Measurements from ENCODE around the gene LEF1. TPM values are rescaled to one million over a fixed set of nuclear protein-coding genes. Genes with fewer than 3 reads are reported as not detected.
A peak's percentile ranks its signal among the peaks of the same experiment; 100 is the strongest.

LEF1 gene
- total and polyA plus RNA-seq, 2 donors (not counting 1 experiment from before 2014, with no cell fraction given): 2.4 to 5.1 TPM

DNA sequence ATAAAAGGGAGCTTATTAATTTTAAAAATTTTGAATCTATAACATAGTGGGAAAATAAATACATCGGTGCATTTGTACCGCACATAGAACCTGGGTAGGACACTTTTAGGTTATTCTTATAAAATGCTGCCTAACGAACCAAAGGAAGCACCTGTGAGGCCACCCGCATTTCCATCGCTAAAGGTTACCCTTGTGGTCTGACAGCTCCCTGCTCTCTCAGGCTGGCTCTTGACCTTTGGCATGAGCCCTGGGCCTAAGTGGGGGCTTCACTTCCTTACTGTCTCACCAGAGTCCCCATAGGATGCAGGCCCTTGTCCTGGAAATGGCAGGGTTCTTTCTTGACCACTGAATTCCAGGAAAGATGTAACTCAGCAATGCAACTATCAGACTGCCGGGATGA, 133.0 kb downstream of the LEF1 start:
- ATAC-seq (ENCODE audit: low read depth) (no peak), DNase-seq (no peak)
- Histone ChIP-seq H3K9ac (ENCODE audit: low read length) (no peak overlapping the region), H3K9me3 (ENCODE audit: control extremely low read depth in 1 of 3, control insufficient read depth in 2 of 3, insufficient read depth in 1 of 3, low read length in 2 of 3) (no peaks in the 10 kb centered on the region), H3K4me1 (ENCODE audit: control insufficient read depth in 2 of 2, insufficient read depth in 2 of 2, low read length in 2 of 2) (peaks cover 0 to 13% of the 10 kb centered on the region in 2 donors), H3K4me3 (ENCODE audit: control extremely low read depth in 1 of 5, extremely low read depth in 1 of 5, insufficient read depth in 1 of 5, low read depth in 2 of 5, low read length in 4 of 5) (no peak overlapping the region), H3K36me3 (replicated peaks in 1 of 2; ENCODE audit: control extremely low read depth in 1 of 2, control insufficient read depth in 1 of 2, extremely low read depth in 1 of 2, insufficient read depth in 2 of 2, low read length in 1 of 2) (peaks cover 1 to 20% of the 10 kb centered on the region in 2 experiments), H3K27me3 (replicated peaks in 1 of 4; ENCODE audit: control extremely low read depth in 1 of 4, control insufficient read depth in 3 of 4, insufficient read depth in 4 of 4, low read length in 3 of 4) (no peaks in the 10 kb centered on the region), H2AFZ (ENCODE audit: insufficient read depth, low read depth, low read length, poor library complexity, severe bottlenecking) (no peak overlapping the region), H4K20me1 (ENCODE audit: control insufficient read depth, insufficient read depth, low read length, poor library complexity, severe bottlenecking) (no peaks in the 10 kb centered on the region), H3K27ac (ENCODE audit: low read length in 2 of 2) (no peak overlapping the region), H3K4me2 (replicated peaks; ENCODE audit: low read depth, low read length, poor library complexity, severe bottlenecking) (no peak overlapping the region), H3K79me2 (ENCODE audit: control insufficient read depth, insufficient read depth, low read length) (no peaks in the 10 kb centered on the region)
- intact Hi-C loops (cut with micrococcal nuclease): no loop called here
- WGBS (ENCODE audit: insufficient coverage): 15% methylated on average over 6 of the region's 6 CpGs
- Mint-ChIP-seq H3K4me1 (peaks cover 10% of the 10 kb centered on the region), H3K27me3 (no peaks in the 10 kb centered on the region), H3K27ac (peak overlapping the region; percentile 65), H3K4me3 (no peak overlapping the region), H3K9me3 (ENCODE audit: insufficient read depth) (no peaks in the 10 kb centered on the region)
- ChIA-PET CTCF (interaction anchor here (5.4 kb wide), 1 partner anchor 16 kb away, joined by 26 read pairs; no protein-coding TSS in a partner anchor), POLR2A (no interaction called here)
- no peak for TF ChIP-seq EZH2 (IDR thresholded peaks at IDR 0.05; ENCODE audit: borderline replicate concordance, insufficient read depth, low read depth, low read length, poor library complexity, severe bottlenecking)
- TF ChIP-seq, protein P1, sequence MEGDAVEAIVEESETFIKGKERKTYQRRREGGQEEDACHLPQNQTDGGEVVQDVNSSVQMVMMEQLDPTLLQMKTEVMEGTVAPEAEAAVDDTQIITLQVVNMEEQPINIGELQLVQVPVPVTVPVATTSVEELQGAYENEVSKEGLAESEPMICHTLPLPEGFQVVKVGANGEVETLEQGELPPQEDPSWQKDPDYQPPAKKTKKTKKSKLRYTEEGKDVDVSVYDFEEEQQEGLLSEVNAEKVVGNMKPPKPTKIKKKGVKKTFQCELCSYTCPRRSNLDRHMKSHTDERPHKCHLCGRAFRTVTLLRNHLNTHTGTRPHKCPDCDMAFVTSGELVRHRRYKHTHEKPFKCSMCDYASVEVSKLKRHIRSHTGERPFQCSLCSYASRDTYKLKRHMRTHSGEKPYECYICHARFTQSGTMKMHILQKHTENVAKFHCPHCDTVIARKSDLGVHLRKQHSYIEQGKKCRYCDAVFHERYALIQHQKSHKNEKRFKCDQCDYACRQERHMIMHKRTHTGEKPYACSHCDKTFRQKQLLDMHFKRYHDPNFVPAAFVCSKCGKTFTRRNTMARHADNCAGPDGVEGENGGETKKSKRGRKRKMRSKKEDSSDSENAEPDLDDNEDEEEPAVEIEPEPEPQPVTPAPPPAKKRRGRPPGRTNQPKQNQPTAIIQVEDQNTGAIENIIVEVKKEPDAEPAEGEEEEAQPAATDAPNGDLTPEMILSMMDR (IDR thresholded peaks at IDR 0.05): no peak

- intact Hi-C loops (cut with micrococcal nuclease): loop anchor here (5.0 kb wide), 1 partner anchor 538 kb away; no protein-coding TSS in a partner anchor
- H3K9ac ChIP-seq (ENCODE audit: low read length): no peak overlapping the region
- Mint-ChIP-seq H3K9me3 (ENCODE audit: insufficient read depth) (no peaks in the 10 kb centered on the region), H3K4me3 (no peak overlapping the region), H3K4me1 (peaks cover 10% of the 10 kb centered on the region), H3K27me3 (no peaks in the 10 kb centered on the region), H3K27ac (no peak overlapping the region)
- DNase-seq (no peak), ATAC-seq (ENCODE audit: low read depth) (no peak)
- H3K27me3 ChIP-seq (replicated peaks in 1 of 4; ENCODE audit: control extremely low read depth in 1 of 4, control insufficient read depth in 3 of 4, insufficient read depth in 4 of 4, low read length in 3 of 4): no peaks in the 10 kb centered on the region
- WGBS (ENCODE audit: insufficient coverage): 0% methylated on average over 1 of the region's 7 CpGs
- H3K9me3 ChIP-seq (ENCODE audit: control extremely low read depth in 1 of 3, control insufficient read depth in 2 of 3, insufficient read depth in 1 of 3, low read length in 2 of 3): no peaks in the 10 kb centered on the region
- no peaks in the 10 kb centered on the region for H3K79me2 ChIP-seq (ENCODE audit: control insufficient read depth, insufficient read depth, low read length)
- no peak overlapping the region for H2AFZ ChIP-seq (ENCODE audit: insufficient read depth, low read depth, low read length, poor library complexity, severe bottlenecking)
- no peak overlapping the region for H3K4me2 ChIP-seq (replicated peaks; ENCODE audit: low read depth, low read length, poor library complexity, severe bottlenecking)
- no peak for TF ChIP-seq EZH2 (IDR thresholded peaks at IDR 0.05; ENCODE audit: borderline replicate concordance, insufficient read depth, low read depth, low read length, poor library complexity, severe bottlenecking)
- TF ChIP-seq, protein P1 (IDR thresholded peaks at IDR 0.05): no peak
- H3K4me1 ChIP-seq (ENCODE audit: control insufficient read depth in 2 of 2, insufficient read depth in 2 of 2, low read length in 2 of 2): peaks cover 0 to 13% of the 10 kb centered on the region in 2 donors
- ChIA-PET CTCF (interaction anchor here (5.4 kb wide), 1 partner anchor 14 kb away, joined by 26 read pairs; no protein-coding TSS in a partner anchor), POLR2A (no interaction called here)
- no peak overlapping the region for H3K4me3 ChIP-seq (ENCODE audit: control extremely low read depth in 1 of 5, extremely low read depth in 1 of 5, insufficient read depth in 1 of 5, low read depth in 2 of 5, low read length in 4 of 5)
- H4K20me1 ChIP-seq (ENCODE audit: control insufficient read depth, insufficient read depth, low read length, poor library complexity, severe bottlenecking): no peaks in the 10 kb centered on the region
- no peak overlapping the region for H3K27ac ChIP-seq (ENCODE audit: low read length in 2 of 2)
- peaks cover 1 to 20% of the 10 kb centered on the region in 2 experiments for H3K36me3 ChIP-seq (replicated peaks in 1 of 2; ENCODE audit: control extremely low read depth in 1 of 2, control insufficient read depth in 1 of 2, extremely low read depth in 1 of 2, insufficient read depth in 2 of 2, low read length in 1 of 2)
Observed at GRCh38 chr4:108034565-108034964, 134.2 kb downstream of the LEF1 start.

Measured in B cell (primary cell).